ENCODE results near the gene DCP1B. TPM values are rescaled to one million over a fixed set of nuclear protein-coding genes. Genes with fewer than 3 reads are reported as not detected.

Gene DCP1B
- total and polyA plus RNA-seq, 2 experiments from 2014 or later = 13.4 to 20.9 TPM

DNA sequence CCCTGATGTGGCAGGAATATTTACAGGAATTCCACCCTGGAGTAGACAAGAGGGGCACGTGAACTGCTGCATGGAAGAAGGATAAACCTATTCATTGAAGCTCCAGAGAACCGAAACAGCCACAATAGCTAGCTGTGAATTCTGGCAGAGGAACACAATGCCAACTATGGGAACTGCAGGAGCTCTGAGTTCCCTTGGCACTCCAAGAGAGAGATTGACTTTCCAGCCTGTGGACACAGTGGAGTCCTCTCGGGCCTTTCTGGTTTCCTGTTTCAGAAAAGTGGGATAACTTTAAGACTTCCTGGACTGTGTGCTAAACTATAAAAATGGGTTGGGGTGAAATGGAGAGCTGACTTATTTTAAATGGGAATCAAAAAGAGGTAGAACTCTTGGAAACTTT is 97.7 kb downstream of the DCP1B start:
- H2AFZ ChIP-seq = no peak overlapping the region
- no peak overlapping the region for H3K4me2 ChIP-seq
- 59% methylated on average over 3 of the region's 3 CpGs for WGBS (ENCODE audit: low lambda C conversion rate, missing lambda C conversion rate)
- no peaks in the 10 kb centered on the region for H3K79me2 ChIP-seq
- TF ChIP-seq EZH2 (IDR thresholded peaks at IDR 0.05; ENCODE audit: borderline replicate concordance) (no peak), EZH2phosphoT487 (IDR thresholded peaks at IDR 0.05; ENCODE audit: low read depth, severe bottlenecking, unreplicated experiment) (no peak)
- TF ChIP-seq, protein P1, sequence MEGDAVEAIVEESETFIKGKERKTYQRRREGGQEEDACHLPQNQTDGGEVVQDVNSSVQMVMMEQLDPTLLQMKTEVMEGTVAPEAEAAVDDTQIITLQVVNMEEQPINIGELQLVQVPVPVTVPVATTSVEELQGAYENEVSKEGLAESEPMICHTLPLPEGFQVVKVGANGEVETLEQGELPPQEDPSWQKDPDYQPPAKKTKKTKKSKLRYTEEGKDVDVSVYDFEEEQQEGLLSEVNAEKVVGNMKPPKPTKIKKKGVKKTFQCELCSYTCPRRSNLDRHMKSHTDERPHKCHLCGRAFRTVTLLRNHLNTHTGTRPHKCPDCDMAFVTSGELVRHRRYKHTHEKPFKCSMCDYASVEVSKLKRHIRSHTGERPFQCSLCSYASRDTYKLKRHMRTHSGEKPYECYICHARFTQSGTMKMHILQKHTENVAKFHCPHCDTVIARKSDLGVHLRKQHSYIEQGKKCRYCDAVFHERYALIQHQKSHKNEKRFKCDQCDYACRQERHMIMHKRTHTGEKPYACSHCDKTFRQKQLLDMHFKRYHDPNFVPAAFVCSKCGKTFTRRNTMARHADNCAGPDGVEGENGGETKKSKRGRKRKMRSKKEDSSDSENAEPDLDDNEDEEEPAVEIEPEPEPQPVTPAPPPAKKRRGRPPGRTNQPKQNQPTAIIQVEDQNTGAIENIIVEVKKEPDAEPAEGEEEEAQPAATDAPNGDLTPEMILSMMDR (IDR thresholded peaks at IDR 0.05; ENCODE audit: poor library complexity) = no peak
- H3K9me2 ChIP-seq (replicated peaks; ENCODE audit: insufficient read depth) = no peaks in the 10 kb centered on the region
- H3K27me3 ChIP-seq = no peaks in the 10 kb centered on the region
- no peak overlapping the region for H3K27ac ChIP-seq
- DNase-seq (ENCODE audit: low spot score) = no peak
- no peaks in the 10 kb centered on the region for H3K4me1 ChIP-seq (ENCODE audit: insufficient read depth)
- H3K4me3 ChIP-seq = no peak overlapping the region
- H4K20me1 ChIP-seq (ENCODE audit: insufficient read depth, poor library complexity, severe bottlenecking) = no peaks in the 10 kb centered on the region
- no peaks in the 10 kb centered on the region for H3K36me3 ChIP-seq (replicated peaks; ENCODE audit: insufficient read depth, low read depth)
- H3K9me3 ChIP-seq (ENCODE audit: low read depth) = peaks cover 9% of the 10 kb centered on the region

DNA sequence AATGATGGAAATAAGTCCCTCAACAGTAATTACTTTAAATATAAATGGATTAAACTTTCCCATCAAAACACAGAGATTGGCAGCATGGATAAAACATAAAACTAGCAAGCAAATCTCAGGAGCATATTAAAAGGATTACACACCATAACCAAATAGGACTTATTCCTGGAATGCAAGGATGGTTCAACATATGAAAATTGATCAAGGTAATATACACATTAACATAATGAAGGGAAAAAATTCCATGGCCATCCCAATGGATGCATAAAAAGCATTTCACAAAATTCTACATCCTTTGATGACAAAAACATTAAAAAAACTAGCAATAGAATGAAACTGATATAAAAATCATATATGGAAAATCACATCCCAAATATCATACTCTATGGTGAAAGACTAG is 99.4 kb downstream of the DCP1B start:
- H3K9me2 ChIP-seq (replicated peaks; ENCODE audit: insufficient read depth) = no peaks in the 10 kb centered on the region
- H3K4me2 ChIP-seq = no peak overlapping the region
- no peaks in the 10 kb centered on the region for H4K20me1 ChIP-seq (ENCODE audit: insufficient read depth, poor library complexity, severe bottlenecking)
- no peak for DNase-seq (ENCODE audit: low spot score)
- no peak overlapping the region for H3K4me3 ChIP-seq
- H3K9me3 ChIP-seq (ENCODE audit: low read depth) = peaks cover 9% of the 10 kb centered on the region
- no peaks in the 10 kb centered on the region for H3K36me3 ChIP-seq (replicated peaks; ENCODE audit: insufficient read depth, low read depth)
- H2AFZ ChIP-seq = no peak overlapping the region
- H3K27me3 ChIP-seq = no peaks in the 10 kb centered on the region
- no peak for TF ChIP-seq EZH2phosphoT487 (IDR thresholded peaks at IDR 0.05; ENCODE audit: low read depth, severe bottlenecking, unreplicated experiment)
- TF ChIP-seq, protein P1 (IDR thresholded peaks at IDR 0.05; ENCODE audit: poor library complexity) = no peak
- no peak for TF ChIP-seq EZH2 (IDR thresholded peaks at IDR 0.05; ENCODE audit: borderline replicate concordance)
- H3K27ac ChIP-seq = no peak overlapping the region
- H3K4me1 ChIP-seq (ENCODE audit: insufficient read depth) = no peaks in the 10 kb centered on the region
- no peaks in the 10 kb centered on the region for H3K79me2 ChIP-seq

DNA sequence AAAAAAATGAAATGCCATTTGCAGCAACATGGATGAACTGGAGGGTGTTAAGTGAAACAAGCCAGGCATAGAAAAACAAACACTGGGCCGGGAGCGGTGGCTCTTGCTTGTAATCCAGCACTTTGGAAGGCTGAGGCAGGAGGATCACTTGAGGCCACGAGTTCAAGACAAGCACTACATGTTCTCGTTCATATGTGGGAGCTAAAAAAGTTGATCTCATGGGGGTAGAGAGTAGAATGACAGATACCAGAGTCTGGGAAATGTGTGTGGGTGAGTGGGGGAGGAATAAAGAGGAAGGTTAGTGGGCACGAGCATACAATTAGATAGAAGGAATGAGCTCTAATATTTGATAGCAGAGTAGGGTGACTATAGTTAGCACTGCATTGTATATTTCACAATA is 107.3 kb downstream of the DCP1B start:
- WGBS (ENCODE audit: low lambda C conversion rate, missing lambda C conversion rate) = 84% methylated on average over 5 of the region's 5 CpGs
- no peaks in the 10 kb centered on the region for H3K9me2 ChIP-seq (replicated peaks; ENCODE audit: insufficient read depth)
- no peak overlapping the region for H3K27ac ChIP-seq
- H3K4me3 ChIP-seq = no peak overlapping the region
- no peaks in the 10 kb centered on the region for H4K20me1 ChIP-seq (ENCODE audit: insufficient read depth, poor library complexity, severe bottlenecking)
- H3K4me2 ChIP-seq = no peak overlapping the region
- no peak for DNase-seq (ENCODE audit: low spot score)
- no peaks in the 10 kb centered on the region for H3K79me2 ChIP-seq
- H2AFZ ChIP-seq = no peak overlapping the region
- H3K27me3 ChIP-seq = no peaks in the 10 kb centered on the region
- H3K4me1 ChIP-seq (ENCODE audit: insufficient read depth) = no peaks in the 10 kb centered on the region
- no peaks in the 10 kb centered on the region for H3K9me3 ChIP-seq (ENCODE audit: low read depth)
- H3K36me3 ChIP-seq (replicated peaks; ENCODE audit: insufficient read depth, low read depth) = no peaks in the 10 kb centered on the region
- TF ChIP-seq, protein P1 (IDR thresholded peaks at IDR 0.05; ENCODE audit: poor library complexity) = no peak
- TF ChIP-seq EZH2 (IDR thresholded peaks at IDR 0.05; ENCODE audit: borderline replicate concordance) (no peak), EZH2phosphoT487 (IDR thresholded peaks at IDR 0.05; ENCODE audit: low read depth, severe bottlenecking, unreplicated experiment) (no peak)

Other genes starting within 250 kb of the DCP1B start
- gene LRTM2, start 183.9 kb downstream of the DCP1B start, total RNA-seq = not detected in 2 replicates
- not detected in 2 replicates for gene LRTM2, start 183.9 kb downstream of the DCP1B start, polyA plus RNA-seq
- 1.3 and 4.7 TPM in 2 replicates for gene CACNA2D4, start 85.8 kb downstream of the DCP1B start, total RNA-seq
- 2.1 and 5.7 TPM in 2 replicates for gene CACNA2D4, start 85.8 kb downstream of the DCP1B start, polyA plus RNA-seq
- gene CACNA1C, start 48.5 kb upstream of the DCP1B start, total RNA-seq = 3.8 and 4.0 TPM in 2 replicates
- 3.2 and 7.9 TPM in 2 replicates for gene CACNA1C, start 48.5 kb upstream of the DCP1B start, polyA plus RNA-seq

Data from hepatocyte (in vitro differentiated cells).